Skeletal muscle tissue (tissue), 4 donors: ENCODE measurements around the gene PTPRN2. TPM values are rescaled to one million over a fixed set of nuclear protein-coding genes. Genes with fewer than 3 reads are reported as not detected.
"Not testable (repeated sequence)": the region's sequence is repeated elsewhere in the genome, so short reads cannot be mapped to it uniquely, and the experiment has no call there.

Experiments used
- H3K27ac ChIP-seq: one replicate; pipeline ENCODE4 v1.7.0; 2013; ENCODE audit warnings: mild to moderate bottlenecking, low read depth, low read length, inconsistent platforms
- H3K27me3 ChIP-seq, 3 donors: one replicate each; pipeline ENCODE4 v1.7.0; 2013; ENCODE audit warnings: low read length in 3 of 3; ENCODE audit not compliant: control insufficient read depth in 3 of 3, insufficient read depth in 3 of 3
- H3K36me3 ChIP-seq, 3 donors: one replicate each; pipeline ENCODE4 v1.7.0; 2013; ENCODE audit warnings: low read length in 3 of 3; ENCODE audit not compliant: control insufficient read depth in 3 of 3, insufficient read depth in 3 of 3
- H3K4me1 ChIP-seq, 3 donors: one replicate each; pipeline ENCODE4 v1.7.0; 2013; ENCODE audit warnings: low read length in 3 of 3, mild to moderate bottlenecking in 3 of 3; ENCODE audit not compliant: control insufficient read depth in 3 of 3, insufficient read depth in 3 of 3
- H3K4me3 ChIP-seq, 3 donors: one replicate each; pipeline ENCODE4 v1.7.0; 2013; ENCODE audit warnings: low read length in 3 of 3
- H3K9ac ChIP-seq, 3 donors: one replicate each; pipeline ENCODE4 v1.7.0; 2013; ENCODE audit warnings: low read length in 3 of 3, mild to moderate bottlenecking in 3 of 3, moderate library complexity in 2 of 3, low read depth in 1 of 3
- H3K9me3 ChIP-seq, 3 donors: one replicate each; pipeline ENCODE4 v1.7.0; 2013; ENCODE audit warnings: low read length in 3 of 3; ENCODE audit not compliant: control insufficient read depth in 3 of 3
- total RNA-seq: library from RNA; depleted of rRNA; stranded (reverse); fragments of >200 nt; gene quantifications from one replicate; pipeline ENCODE4 v1.2.3, GENCODE V29; 2014
- donor health status: Osteomylitis.

Gene PTPRN2
- total RNA-seq, 1 donor from 2014 or later, result 1.6 TPM

DNA sequence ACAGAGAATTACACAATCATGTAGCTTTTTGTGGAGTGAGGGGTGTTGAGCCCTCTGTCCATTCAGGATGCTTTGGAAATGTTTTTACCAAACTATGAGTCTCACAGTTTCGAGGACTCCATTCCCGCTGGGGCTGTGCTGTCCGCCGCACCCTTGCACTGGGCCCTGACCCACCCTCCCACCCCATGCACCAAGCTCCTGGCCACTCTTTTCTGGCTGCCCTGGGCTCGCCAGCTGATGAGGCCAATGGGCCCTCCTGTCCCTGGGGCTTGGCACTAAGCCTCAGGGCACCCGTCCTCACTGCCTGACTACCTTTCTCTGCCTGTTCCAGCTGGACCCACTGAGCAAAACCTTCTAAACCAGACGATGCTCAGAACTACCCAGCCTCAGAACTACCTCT, 332.1 kb downstream of the PTPRN2 start:
- H3K9me3 ChIP-seq, result no peaks in the 10 kb centered on the region
- H3K27ac ChIP-seq, result no peak overlapping the region
- H3K27me3 ChIP-seq, result peaks cover 0 to 11% (median 6%) of the 10 kb centered on the region in 3 donors
- H3K36me3 ChIP-seq, result no peaks in the 10 kb centered on the region
- no peaks in the 10 kb centered on the region for H3K4me1 ChIP-seq
- H3K9ac ChIP-seq, result no peak overlapping the region
- no peak overlapping the region for H3K4me3 ChIP-seq

DNA sequence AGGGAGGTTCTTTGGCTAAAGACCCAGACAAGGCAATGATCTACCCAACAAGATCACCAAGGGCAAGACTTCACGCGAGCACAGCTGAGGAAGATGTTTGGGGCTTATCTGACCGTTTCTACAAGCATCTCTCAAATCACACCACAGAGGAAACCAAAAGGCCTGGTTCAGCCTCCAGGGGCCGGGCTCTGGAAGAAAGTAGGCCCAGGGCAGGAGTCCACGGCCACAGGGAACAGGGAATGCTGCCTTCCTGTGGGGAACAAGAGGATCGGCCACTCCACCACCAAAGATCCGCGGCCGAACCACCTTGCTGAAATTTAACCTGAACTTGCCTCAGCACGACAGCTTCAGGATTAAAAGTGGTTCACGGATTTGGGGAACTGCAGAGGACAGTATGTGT, 332.5 kb downstream of the PTPRN2 start:
- H3K27me3 ChIP-seq, result peaks cover 0 to 7% (median 6%) of the 10 kb centered on the region in 3 donors

DNA sequence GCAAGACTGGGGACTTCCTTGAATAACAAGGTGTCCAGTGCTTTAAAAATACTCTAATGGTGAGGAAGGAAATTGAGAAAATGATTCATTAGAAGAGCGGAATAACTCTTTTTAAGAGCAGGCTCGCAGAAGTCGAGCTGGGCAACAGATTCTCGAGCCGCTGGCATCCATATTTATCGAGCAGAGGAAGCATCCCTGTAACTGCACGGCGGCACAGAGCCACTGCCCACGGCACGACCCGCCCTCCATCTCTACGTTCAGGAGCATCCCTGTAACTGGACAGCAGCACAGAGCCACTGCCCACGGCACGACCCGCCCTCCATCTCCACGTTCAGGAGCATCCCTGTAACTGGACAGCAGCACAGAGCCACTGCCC, 334.0 kb downstream of the PTPRN2 start:
- not testable (repeated sequence) for H3K27ac ChIP-seq, H3K36me3 ChIP-seq, H3K4me1 ChIP-seq, H3K9ac ChIP-seq, H3K4me3 ChIP-seq, H3K9me3 ChIP-seq, H3K27me3 ChIP-seq

More for the DNA sequence above, 332.5 kb downstream of the PTPRN2 start:
- no peak overlapping the region for H3K27ac ChIP-seq
- no peaks in the 10 kb centered on the region for H3K9me3 ChIP-seq
- no peak overlapping the region for H3K9ac ChIP-seq
- H3K36me3 ChIP-seq, result no peaks in the 10 kb centered on the region
- H3K4me3 ChIP-seq, result no peak overlapping the region
- no peaks in the 10 kb centered on the region for H3K4me1 ChIP-seq

DNA sequence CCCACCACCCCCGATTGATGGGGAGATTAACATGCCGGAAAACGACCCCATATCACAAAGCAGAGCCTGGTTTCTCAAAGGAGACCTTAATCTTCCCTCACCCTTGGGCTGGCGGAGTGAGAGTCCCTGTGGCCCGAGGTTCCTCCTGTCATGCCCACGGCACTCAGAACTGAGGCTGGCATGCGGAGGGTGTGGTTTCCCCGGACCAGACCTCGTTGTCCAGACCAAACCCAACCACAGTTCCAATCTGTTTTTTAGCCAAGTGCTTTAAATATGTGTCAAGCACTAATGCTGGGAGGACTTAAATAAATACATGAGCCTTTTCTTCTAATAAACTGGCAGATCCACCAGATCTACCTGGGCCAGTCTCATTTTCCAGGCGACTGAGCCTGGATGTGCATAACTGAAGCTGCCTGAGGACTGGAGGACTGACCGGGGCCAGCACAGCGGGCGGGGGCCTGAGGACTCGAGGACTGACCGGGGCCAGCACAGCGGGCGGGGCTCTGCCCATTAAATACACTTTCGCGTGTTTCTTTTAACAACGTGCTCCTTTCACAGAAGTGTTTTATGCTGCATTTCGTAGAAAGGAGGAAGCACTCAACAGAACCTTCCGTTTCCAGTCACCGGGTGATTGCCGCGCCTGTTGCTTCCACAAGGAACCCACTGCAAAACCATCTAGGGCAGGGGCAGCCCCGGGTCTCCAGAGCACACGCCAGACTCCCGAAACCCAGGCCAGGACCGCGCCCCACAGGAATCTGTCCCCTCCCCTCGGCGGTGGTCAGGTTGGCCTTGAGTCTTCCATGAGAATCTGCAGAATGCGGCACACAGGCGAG, 334.6 kb downstream of the PTPRN2 start:
- Histone ChIP-seq H3K4me1 (no peaks in the 10 kb centered on the region), H3K27ac (no peak overlapping the region), H3K9me3 (peaks cover 0 to 8% (median 2%) of the 10 kb centered on the region in 3 donors), H3K4me3 (no peak overlapping the region), H3K27me3 (no peaks in the 10 kb centered on the region), H3K36me3 (no peaks in the 10 kb centered on the region), H3K9ac (no peak overlapping the region)

DNA sequence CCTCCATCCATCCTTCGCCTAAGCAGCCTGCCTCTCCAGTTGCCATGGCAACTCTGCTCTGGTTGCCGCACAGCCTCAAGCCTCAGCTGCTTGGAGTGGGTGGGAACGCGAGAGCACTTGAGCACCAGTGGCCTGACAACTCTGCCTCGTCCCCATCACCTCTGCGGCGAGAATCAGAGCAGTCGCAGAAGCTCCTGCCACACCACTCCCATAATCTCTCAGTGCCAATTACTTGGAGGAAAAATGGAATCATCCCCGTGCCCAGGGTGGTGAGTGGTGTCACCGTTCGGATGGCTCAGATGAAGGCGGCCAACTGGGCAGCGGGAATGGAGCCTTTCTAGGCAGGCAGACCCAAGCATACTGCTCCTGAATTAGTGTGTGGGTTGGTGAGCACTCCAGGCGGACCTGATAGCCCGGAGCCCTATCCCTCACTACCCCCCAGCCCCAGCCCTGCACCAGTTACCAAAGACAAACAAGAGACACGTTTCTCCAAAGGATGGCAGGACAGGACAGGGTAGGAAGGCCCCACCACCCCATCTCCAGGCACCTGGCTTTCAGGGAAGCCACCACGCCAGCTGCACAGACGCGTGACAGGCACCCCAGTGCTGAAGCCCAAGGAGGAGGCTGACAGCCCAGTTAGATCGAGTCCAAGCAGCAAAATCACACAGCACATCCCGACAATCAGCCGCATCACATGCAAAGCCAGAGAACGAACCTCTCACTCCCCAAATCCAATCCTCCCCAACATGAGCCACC, 335.4 kb downstream of the PTPRN2 start:
- Histone ChIP-seq H3K9me3 (peaks cover 0 to 8% (median 2%) of the 10 kb centered on the region in 3 donors), H3K9ac (no peak overlapping the region), H3K4me3 (no peak overlapping the region), H3K27me3 (no peaks in the 10 kb centered on the region), H3K36me3 (no peaks in the 10 kb centered on the region), H3K4me1 (no peaks in the 10 kb centered on the region), H3K27ac (no peak overlapping the region)

DNA sequence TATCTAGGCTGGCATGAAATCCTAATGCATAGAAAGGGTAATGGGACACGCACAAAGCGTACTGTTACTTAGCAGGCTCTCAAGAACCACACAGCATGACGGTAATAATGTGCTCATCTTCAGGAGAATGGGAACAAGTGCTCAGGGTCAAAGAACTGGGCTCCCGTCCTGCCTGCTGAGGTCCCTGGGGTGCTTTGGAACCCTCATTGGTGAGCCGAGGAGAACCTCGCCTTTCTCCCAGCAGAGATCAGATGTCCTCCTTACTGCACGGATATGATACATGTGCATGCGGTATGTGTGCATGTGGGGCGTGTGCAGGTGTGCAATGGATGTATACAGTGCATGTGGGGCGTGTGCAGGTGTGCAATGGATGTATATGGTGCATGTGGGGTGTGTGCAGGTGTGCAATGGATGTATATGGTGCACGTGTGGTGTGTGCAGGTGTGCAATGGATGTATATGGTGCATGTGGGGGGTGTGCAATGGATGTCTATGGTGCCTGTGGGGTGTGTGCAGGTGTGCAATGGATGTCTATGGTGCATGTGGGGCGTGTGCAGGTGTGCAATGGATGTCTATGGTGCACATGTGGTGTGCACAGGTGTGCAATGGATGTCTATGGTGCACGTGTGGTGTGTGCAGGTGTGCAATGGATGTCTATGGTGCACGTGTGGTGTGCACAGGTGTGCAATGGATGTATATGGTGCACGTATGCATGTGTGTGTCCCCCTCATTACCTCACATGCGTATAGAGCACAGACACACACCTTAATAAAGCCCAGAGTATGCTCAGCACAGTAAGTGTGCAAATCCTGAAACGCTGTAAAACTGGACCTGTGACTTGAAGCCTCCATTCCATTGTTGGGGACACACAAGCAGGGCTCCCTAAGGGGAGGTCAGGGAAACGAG, 336.3 kb downstream of the PTPRN2 start:
- H3K4me1 ChIP-seq, result no peaks in the 10 kb centered on the region
- no peaks in the 10 kb centered on the region for H3K36me3 ChIP-seq
- H3K9me3 ChIP-seq, result peaks cover 0 to 8% (median 2%) of the 10 kb centered on the region in 3 donors
- H3K27ac ChIP-seq, result no peak overlapping the region
- no peak overlapping the region for H3K9ac ChIP-seq
- H3K4me3 ChIP-seq, result no peak overlapping the region
- no peaks in the 10 kb centered on the region for H3K27me3 ChIP-seq

DNA sequence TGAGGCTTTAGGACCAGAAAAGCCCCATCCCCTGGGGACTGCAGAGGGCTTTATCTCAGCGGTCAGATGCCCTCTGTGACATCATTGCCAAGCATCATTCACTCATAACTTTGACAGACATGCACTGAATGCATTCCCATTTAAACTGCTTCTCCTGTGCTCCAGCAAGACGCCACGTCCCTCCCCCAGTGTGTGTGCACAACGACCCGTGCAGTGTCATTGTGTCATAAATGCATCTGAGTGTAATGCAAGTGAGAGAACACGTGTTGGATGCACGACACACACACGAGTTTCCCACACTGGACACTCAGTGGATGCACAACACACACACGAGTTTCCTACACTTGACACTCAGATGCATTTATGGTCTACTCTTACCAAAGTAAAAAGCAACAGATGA, 337.9 kb downstream of the PTPRN2 start:
- H3K27me3 ChIP-seq, result no peaks in the 10 kb centered on the region
- H3K27ac ChIP-seq, result no peak overlapping the region
- H3K4me1 ChIP-seq, result no peaks in the 10 kb centered on the region
- no peak overlapping the region for H3K9ac ChIP-seq
- peaks cover 0 to 8% (median 2%) of the 10 kb centered on the region in 3 donors for H3K9me3 ChIP-seq
- no peak overlapping the region for H3K4me3 ChIP-seq
- no peaks in the 10 kb centered on the region for H3K36me3 ChIP-seq

DNA sequence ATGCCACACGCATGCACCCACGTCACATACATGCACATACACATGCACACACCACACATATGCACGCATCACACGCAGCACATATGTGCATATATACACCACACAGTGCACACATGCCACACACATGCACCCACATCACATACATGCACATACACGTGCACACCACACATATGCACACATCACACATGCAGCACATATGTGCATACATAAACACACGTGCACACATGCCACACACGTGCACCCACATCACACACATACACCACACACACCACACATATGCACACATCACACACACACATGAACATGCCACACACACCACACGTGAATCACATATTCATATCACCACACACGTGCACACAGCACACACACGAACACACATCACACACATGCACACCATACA, 338.8 kb downstream of the PTPRN2 start:
- Histone ChIP-seq H3K9ac (no peak overlapping the region), H3K4me3 (no peak overlapping the region), H3K4me1 (no peaks in the 10 kb centered on the region), H3K27me3 (no peaks in the 10 kb centered on the region), H3K27ac (no peak overlapping the region), H3K36me3 (no peaks in the 10 kb centered on the region), H3K9me3 (peaks cover 0 to 8% (median 2%) of the 10 kb centered on the region in 3 donors)

DNA sequence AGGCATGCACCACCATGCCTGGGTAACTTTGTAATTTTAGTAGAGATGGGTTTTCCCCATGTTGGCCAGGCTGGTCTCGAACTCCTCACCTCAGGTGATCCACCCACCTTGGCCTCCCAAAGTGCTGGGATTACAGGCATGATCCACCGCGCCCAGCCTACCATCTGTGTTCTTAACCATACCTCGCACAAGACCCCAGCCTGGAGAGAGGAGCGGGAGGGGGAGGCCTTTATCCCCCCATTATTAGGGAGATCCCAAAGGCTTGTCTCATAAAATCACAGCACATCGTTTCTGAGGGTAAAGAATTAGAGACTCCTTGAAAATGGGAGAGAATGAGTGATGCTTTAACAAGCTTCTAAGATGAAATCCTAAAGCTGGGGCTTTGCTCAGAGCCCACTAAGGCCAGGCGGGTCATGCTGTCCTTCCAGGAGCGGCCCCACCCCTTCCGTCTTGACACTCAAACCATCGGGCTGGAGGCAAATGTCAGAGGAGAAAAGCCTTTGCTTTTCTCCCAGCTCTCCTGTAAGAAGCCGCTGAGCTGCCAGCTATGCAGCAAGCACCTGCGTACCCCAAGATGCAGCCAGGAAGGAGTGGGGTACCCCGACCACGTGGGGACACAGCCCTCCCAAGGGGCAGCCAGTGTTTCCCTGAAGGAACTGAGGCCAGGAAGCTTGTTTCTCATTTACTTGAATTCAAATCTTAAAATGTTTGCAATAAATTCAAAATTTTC, 339.7 kb downstream of the PTPRN2 start:
- H3K27me3 ChIP-seq, result no peaks in the 10 kb centered on the region
- no peak overlapping the region for H3K4me3 ChIP-seq
- H3K27ac ChIP-seq, result no peak overlapping the region
- H3K9ac ChIP-seq, result no peak overlapping the region
- peaks cover 0 to 8% (median 2%) of the 10 kb centered on the region in 3 donors for H3K9me3 ChIP-seq
- H3K36me3 ChIP-seq, result no peaks in the 10 kb centered on the region
- H3K4me1 ChIP-seq, result no peaks in the 10 kb centered on the region
